ENCODE data around the gene RAD51B. TPM values are rescaled to one million over a fixed set of nuclear protein-coding genes. Genes with fewer than 3 reads are reported as not detected.

Gene RAD51B
- total and polyA plus RNA-seq, 9 of the 15 experiments (the other 6 are each of a cell fraction or from before 2014, with no cell fraction given): 8.5 to 17.3 (median 11.3) TPM

- Histone ChIP-seq H3K4me1 (replicated peaks in 1 of 2; ENCODE audit: control insufficient read depth in 2 of 2, insufficient read depth in 2 of 2, low read length in 2 of 2) (no peaks in the 10 kb centered on the region), H4K20me1 (replicated peaks; ENCODE audit: control insufficient read depth, insufficient read depth, low read length) (no peaks in the 10 kb centered on the region), H3K79me2 (ENCODE audit: control insufficient read depth, insufficient read depth, low read length) (no peaks in the 10 kb centered on the region), H3K4me2 (ENCODE audit: insufficient read depth, low read length) (no peak overlapping the region), H3K9me3 (replicated peaks; ENCODE audit: control insufficient read depth, insufficient read depth, low read depth, low read length) (no peaks in the 10 kb centered on the region), H3K4me3 (no peak overlapping the region), H3K27me3 (ENCODE audit: control insufficient read depth in 2 of 2, insufficient read depth in 2 of 2, low read length in 2 of 2) (no peaks in the 10 kb centered on the region), H2AFZ (ENCODE audit: low read depth, low read length) (no peak overlapping the region), H3K9ac (ENCODE audit: insufficient read depth in 1 of 2, low read depth in 2 of 2, low read length in 2 of 2) (no peak overlapping the region), H3K36me3 (ENCODE audit: control insufficient read depth, insufficient read depth, low read length) (no peaks in the 10 kb centered on the region), H3K9me1 (ENCODE audit: control insufficient read depth, insufficient read depth, low read length) (no peaks in the 10 kb centered on the region), H3K27ac (ENCODE audit: extremely low read depth, low read depth, low read length) (no peak overlapping the region)
- POLR2A ChIA-PET: interaction anchor here (0.7 to 1.5 kb wide), 2 partner anchors 9 to 31 kb away, joined by 3 to 4 read pairs; no protein-coding TSS in a partner anchor
- no TSS peak for BruUV-seq (replicated peaks)
- CTCF ChIA-PET (ENCODE audit: low intra/inter-chr PET ratio): no interaction called here
- intact Hi-C loops (cut with micrococcal nuclease): no loop called here
- FAIRE-seq (no peak), DNase-seq (ENCODE audit: extremely low read depth in 1 of 4, low spot score in 3 of 4) (no peak), ATAC-seq (no peak)
- TF ChIP-seq GATA2 (CRISPR knock-in tag; IDR thresholded peaks at IDR 0.05) (no peak), CHD4 (IDR thresholded peaks at IDR 0.05; ENCODE audit: insufficient read depth, insufficient replicate concordance, low read depth, low read length, poor library complexity, severe bottlenecking) (no peak), ZBTB2 (IDR thresholded peaks at IDR 0.05) (no peak), ZNF140 (CRISPR knock-in tag; IDR thresholded peaks at IDR 0.05) (no peak), TBL1XR1 (IDR thresholded peaks at IDR 0.05; ENCODE audit: low read length in 2 of 2) (no peak), HMBOX1 (IDR thresholded peaks at IDR 0.05) (no peak), MIER1 (IDR thresholded peaks at IDR 0.05; ENCODE audit: low read depth) (no peak), NUFIP1 (IDR thresholded peaks at IDR 0.05; ENCODE audit: partially characterized antibody) (no peak), POLR2A (conservative IDR thresholded peaks at IDR 0.05) (no peak), ZNF217 (CRISPR knock-in tag; IDR thresholded peaks at IDR 0.05) (no peak), ZNF436 (CRISPR knock-in tag; IDR thresholded peaks at IDR 0.05) (no peak), ARID4B (CRISPR knock-in tag; IDR thresholded peaks at IDR 0.05) (no peak), MYNN (IDR thresholded peaks at IDR 0.05) (no peak), MYNN (CRISPR knock-in tag; IDR thresholded peaks at IDR 0.05) (no peak), ZNF12 (CRISPR knock-in tag; IDR thresholded peaks at IDR 0.05) (no peak), HDAC8 (tag; IDR thresholded peaks at IDR 0.05) (no peak)
- in situ Hi-C loops (cut with MboI): no loop called here
- WGBS (ENCODE audit: insufficient coverage, low coverage, missing lambda C conversion rate): 27% methylated on average over 2 of the region's 3 CpGs
Measured at GRCh38 chr14:68328509-68328908, 508.9 kb downstream of the RAD51B start.

Data from K562 (cell line).